Measurements from ENCODE around the gene STK24.

DNA sequence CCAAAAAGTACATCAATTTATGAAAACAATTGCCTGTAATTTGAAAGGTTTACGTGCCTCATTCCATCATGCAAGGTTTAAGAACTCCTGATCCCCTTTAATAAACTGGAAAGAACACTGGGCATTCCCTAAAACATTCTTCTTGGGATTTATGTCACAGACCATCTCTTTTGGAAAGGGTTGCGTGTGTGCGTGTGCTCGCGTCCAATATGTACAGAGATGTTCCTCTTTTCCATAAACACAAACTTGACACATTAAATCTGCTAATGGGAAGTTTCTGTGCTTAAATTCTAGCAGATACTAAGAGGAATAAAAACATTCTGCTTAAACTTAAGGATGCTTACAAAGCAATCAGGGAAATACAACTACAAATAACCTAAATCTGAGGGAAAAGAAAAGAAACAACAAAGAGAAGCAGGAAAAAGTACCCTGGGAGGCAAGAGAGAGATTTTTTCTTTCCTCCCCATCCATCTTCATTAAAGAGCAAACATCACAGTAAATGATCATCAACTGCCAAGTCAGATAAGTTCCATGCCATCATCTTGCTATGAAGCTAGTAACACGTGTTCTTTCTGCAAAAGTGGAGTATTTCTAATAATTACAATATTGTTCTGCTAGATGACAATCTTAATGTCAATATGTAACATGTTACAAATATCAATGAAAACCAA, 83.7 kb downstream of the STK24 start:
- TF ChIP-seq, protein P1, sequence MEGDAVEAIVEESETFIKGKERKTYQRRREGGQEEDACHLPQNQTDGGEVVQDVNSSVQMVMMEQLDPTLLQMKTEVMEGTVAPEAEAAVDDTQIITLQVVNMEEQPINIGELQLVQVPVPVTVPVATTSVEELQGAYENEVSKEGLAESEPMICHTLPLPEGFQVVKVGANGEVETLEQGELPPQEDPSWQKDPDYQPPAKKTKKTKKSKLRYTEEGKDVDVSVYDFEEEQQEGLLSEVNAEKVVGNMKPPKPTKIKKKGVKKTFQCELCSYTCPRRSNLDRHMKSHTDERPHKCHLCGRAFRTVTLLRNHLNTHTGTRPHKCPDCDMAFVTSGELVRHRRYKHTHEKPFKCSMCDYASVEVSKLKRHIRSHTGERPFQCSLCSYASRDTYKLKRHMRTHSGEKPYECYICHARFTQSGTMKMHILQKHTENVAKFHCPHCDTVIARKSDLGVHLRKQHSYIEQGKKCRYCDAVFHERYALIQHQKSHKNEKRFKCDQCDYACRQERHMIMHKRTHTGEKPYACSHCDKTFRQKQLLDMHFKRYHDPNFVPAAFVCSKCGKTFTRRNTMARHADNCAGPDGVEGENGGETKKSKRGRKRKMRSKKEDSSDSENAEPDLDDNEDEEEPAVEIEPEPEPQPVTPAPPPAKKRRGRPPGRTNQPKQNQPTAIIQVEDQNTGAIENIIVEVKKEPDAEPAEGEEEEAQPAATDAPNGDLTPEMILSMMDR (IDR thresholded peaks at IDR 0.05; ENCODE audit: low read depth, low read length): no peak
- no peak for TF ChIP-seq EZH2phosphoT487 (IDR thresholded peaks at IDR 0.05; ENCODE audit: low read depth)

Measured in OCI-LY3 (cell line).